ENCODE results near the gene LBX2. TPM values are rescaled to one million over a fixed set of nuclear protein-coding genes. Genes with fewer than 3 reads are reported as not detected.

The LBX2 gene
- total and polyA plus RNA-seq, 10 of the 15 experiments (the other 5 are each of a cell fraction or from before 2014, with no cell fraction given): 0.08 to 4.0 (median 0.27) TPM

GRCh38 chr2:74510272-74510671, 10.9 kb upstream of the LBX2 start:
- FAIRE-seq: no peak
- TF ChIP-seq EP300 (IDR thresholded peaks at IDR 0.05; ENCODE audit: borderline replicate concordance in 1 of 2, control insufficient read depth in 1 of 2, low read depth in 2 of 2, low read length in 2 of 2): no peak
- TF ChIP-seq PAX5 (IDR thresholded peaks at IDR 0.05; ENCODE audit: borderline replicate concordance, low read depth, low read length): no peak
- TF ChIP-seq CTCF (IDR thresholded peaks at IDR 0.05 in 2 of 3, conservative IDR thresholded peaks at IDR 0.05 in 1 of 3; ENCODE audit: control insufficient read depth in 2 of 3, extremely low read depth in 1 of 3, insufficient read depth in 1 of 3, low read depth in 3 of 3, low read length in 3 of 3): no peak
- TF ChIP-seq, protein P1, sequence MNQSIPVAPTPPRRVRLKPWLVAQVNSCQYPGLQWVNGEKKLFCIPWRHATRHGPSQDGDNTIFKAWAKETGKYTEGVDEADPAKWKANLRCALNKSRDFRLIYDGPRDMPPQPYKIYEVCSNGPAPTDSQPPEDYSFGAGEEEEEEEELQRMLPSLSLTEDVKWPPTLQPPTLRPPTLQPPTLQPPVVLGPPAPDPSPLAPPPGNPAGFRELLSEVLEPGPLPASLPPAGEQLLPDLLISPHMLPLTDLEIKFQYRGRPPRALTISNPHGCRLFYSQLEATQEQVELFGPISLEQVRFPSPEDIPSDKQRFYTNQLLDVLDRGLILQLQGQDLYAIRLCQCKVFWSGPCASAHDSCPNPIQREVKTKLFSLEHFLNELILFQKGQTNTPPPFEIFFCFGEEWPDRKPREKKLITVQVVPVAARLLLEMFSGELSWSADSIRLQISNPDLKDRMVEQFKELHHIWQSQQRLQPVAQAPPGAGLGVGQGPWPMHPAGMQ (IDR thresholded peaks at IDR 0.05; ENCODE audit: borderline replicate concordance): no peak
- TF ChIP-seq PBX3 (IDR thresholded peaks at IDR 0.05; ENCODE audit: insufficient replicate concordance, low read depth, low read length): no peak
- no peak for TF ChIP-seq ZSCAN29 (IDR thresholded peaks at IDR 0.05)
- no peak for TF ChIP-seq MTA3 (IDR thresholded peaks at IDR 0.05; ENCODE audit: borderline replicate concordance, low read length)
- TF ChIP-seq SMAD1 (IDR thresholded peaks at IDR 0.05; ENCODE audit: low read depth, partially characterized antibody): no peak
- TF ChIP-seq SREBF1 (IDR thresholded peaks at IDR 0.05; ENCODE audit: low read length): no peak
- no peak for TF ChIP-seq NFYA (IDR thresholded peaks at IDR 0.05; ENCODE audit: borderline replicate concordance, low read depth, low read length)
- no peak for TF ChIP-seq ZNF622 (IDR thresholded peaks at IDR 0.05)
- TF ChIP-seq E2F8 (IDR thresholded peaks at IDR 0.05; ENCODE audit: low read depth, partially characterized antibody): no peak
- TF ChIP-seq CEBPB (IDR thresholded peaks at IDR 0.05; ENCODE audit: borderline replicate concordance in 1 of 2, low read depth in 2 of 2, low read length in 2 of 2): no peak
- TF ChIP-seq, protein P2, sequence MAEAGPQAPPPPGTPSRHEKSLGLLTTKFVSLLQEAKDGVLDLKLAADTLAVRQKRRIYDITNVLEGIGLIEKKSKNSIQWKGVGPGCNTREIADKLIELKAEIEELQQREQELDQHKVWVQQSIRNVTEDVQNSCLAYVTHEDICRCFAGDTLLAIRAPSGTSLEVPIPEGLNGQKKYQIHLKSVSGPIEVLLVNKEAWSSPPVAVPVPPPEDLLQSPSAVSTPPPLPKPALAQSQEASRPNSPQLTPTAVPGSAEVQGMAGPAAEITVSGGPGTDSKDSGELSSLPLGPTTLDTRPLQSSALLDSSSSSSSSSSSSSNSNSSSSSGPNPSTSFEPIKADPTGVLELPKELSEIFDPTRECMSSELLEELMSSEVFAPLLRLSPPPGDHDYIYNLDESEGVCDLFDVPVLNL (IDR thresholded peaks at IDR 0.05; ENCODE audit: low read depth, low read length): no peak

More at GRCh38 chr2:74510272-74510671, 10.9 kb upstream of the LBX2 start:
- H3K4me2 ChIP-seq (ENCODE audit: control insufficient read depth, insufficient read depth): no peak overlapping the region
- DNase-seq (ENCODE audit: low read depth, low spot score): no peak
- in situ Hi-C loops (cut with MboI): no loop called here
- H3K27ac ChIP-seq (ENCODE audit: control insufficient read depth, insufficient read depth): no peak overlapping the region
- no peaks in the 10 kb centered on the region for H3K9me3 ChIP-seq (replicated peaks; ENCODE audit: control insufficient read depth, insufficient read depth, low read length)
- ChIA-PET POLR2A (interaction anchor here (0.6 to 5.8 kb wide), 4 partner anchors 20 to 67 kb away, joined by 3 to 33 read pairs (median 9); partner anchors contain the start of genes AUP1 and HTRA2), CTCF (interaction anchor here (0.6 to 13.9 kb wide), 5 partner anchors 20 to 107 kb away, joined by 3 to 231 read pairs (median 8); partner anchors contain the start of genes AUP1, DQX1 and HTRA2), SMC1A (ENCODE audit: uncharacterized antibody, unreplicated experiment) (interaction anchor here (0.7 to 5.2 kb wide), 7 partner anchors 9 to 76 kb away, joined by 3 to 71 read pairs (median 4); partner anchors contain the start of genes AUP1, DQX1 and HTRA2), RAD21 (ENCODE audit: unreplicated experiment) (interaction anchor here (5.1 to 5.5 kb wide), 2 partner anchors 21 to 76 kb away, joined by 49 to 61 read pairs; partner anchors contain the start of genes AUP1 and HTRA2)
- no peak overlapping the region for H3K9ac ChIP-seq (ENCODE audit: control insufficient read depth, insufficient read depth, low read length)
- intact Hi-C loops (cut with micrococcal nuclease; ENCODE audit: unreplicated experiment): no loop called here
- ATAC-seq: no peak
- H2AFZ ChIP-seq (ENCODE audit: control insufficient read depth, low read depth, low read length): no peak overlapping the region
- WGBS (ENCODE audit: insufficient coverage, insufficient replicate concordance, low lambda C conversion rate, missing lambda C conversion rate): 62% methylated on average over 3 of the region's 4 CpGs
- H3K79me2 ChIP-seq (ENCODE audit: control insufficient read depth, insufficient read depth, low read length): peaks cover 12% of the 10 kb centered on the region
- peaks cover 18% of the 10 kb centered on the region for H3K4me1 ChIP-seq (ENCODE audit: control insufficient read depth, insufficient read depth, low read length)
- peaks cover 13 to 17% of the 10 kb centered on the region in 2 experiments for H3K27me3 ChIP-seq (replicated peaks in 1 of 2; ENCODE audit: control insufficient read depth in 2 of 2, insufficient read depth in 2 of 2, low read length in 1 of 2)
- H3K36me3 ChIP-seq (ENCODE audit: control insufficient read depth in 2 of 2, insufficient read depth in 2 of 2, low read length in 1 of 2): peaks cover 0 to 7% of the 10 kb centered on the region in 2 experiments; a peak in 1 of 4 replicates
- H4K20me1 ChIP-seq (ENCODE audit: control insufficient read depth, insufficient read depth): no peaks in the 10 kb centered on the region
- no TSS peak for BruUV-seq (replicated peaks)
- H3K4me3 ChIP-seq: no peak overlapping the region
